Stimulated activated CD4-positive, alpha-beta T cell treated with anti-CD3 and anti-CD28 coated beads, Interleukin-15, amount 100 ng/mL, for 48 hours (primary cell): ENCODE data around the gene SLTM.
"Not testable (repeated sequence)": the region's sequence is repeated elsewhere in the genome, so short reads cannot be mapped to it uniquely, and the experiment has no call there.

Experiments
- DNase-seq, 2 donors: peaks; one replicate each; pipeline ENCODE4 v3.0.0-alpha.2; 2020; ENCODE audit warnings: low read depth in 2 of 2

Gene SLTM

DNA sequence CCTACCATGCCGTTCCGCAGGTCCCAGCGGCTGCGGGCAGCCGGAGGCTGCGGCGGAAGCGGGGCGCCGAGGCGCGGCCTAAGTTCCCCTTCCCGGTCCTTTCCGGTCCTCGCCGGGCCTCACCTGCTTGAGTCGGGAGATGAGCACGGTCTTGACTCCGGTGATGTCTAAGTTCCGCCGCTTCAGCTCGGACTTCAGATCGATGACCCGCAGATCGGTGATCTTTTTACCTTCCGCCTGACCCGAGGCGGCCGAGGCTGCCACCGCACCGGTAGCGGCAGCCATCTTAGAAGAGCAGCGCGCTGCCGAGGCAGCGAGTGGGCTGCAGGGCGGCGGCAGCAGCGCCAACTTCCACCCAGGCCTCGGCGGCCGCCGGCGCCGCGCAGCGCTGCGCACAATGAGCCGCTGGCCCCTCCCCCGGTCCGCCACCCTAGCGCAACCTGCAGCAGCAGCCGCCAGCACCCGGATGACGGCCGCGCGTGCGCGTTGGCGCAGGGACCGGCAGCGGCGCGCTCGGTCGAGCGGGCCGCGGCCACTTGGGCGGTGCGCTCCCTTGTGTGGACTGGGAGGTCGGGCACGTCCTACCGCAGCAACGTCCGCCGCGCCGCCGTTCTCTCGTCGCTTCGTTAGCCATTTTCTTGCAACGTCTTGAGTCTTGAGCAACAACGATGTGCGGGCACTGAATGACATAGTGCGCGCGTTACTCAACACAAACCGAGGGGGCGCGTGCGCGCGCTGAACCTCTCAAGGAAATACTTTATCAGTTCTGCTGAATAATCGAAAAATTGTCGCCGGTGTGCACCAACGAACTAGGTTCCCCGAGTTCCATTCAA, at the start of gene SLTM:
Gene SLTM (minus strand): TSS at position 399 of the 833 bp plus-strand sequence. CDS start 114 bp downstream, at position 285.
- peak; percentile 85 to 93 for DNase-seq

- DNase-seq, result no peak
Measured at GRCh38 chr15:58983261-58983660, 49.8 kb upstream of the SLTM start.

- DNase-seq, result no peak
Measured at GRCh38 chr15:58981808-58982475, 48.5 kb upstream of the SLTM start.

DNA sequence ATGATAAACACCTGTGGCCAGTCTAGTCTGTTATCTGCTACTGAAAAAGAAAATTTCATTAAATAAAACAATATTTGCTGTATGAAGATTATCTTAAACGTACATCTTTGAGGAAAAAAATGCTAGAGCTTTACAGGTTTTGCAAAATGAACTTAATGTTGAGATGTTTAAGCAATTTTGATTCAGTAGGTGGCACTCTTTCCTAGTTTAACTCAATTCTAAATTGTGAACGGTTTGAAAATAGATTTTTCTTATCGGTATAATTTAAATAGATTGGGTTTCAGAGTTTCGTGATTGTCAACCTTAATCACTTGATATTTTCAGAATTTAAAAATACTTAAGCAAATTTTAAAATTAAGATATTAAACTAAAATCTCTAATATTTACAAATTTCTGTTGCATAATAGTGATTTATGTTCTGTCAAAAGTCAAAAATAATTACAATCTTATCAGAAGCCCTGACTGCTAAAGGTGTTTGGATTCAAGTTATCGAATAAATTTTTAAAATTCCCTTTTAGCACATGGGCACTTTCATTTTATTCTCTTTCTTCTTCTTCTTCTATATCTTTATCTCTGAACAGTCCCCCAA, 47.0 kb upstream of the SLTM start:
- no peak for DNase-seq

DNA sequence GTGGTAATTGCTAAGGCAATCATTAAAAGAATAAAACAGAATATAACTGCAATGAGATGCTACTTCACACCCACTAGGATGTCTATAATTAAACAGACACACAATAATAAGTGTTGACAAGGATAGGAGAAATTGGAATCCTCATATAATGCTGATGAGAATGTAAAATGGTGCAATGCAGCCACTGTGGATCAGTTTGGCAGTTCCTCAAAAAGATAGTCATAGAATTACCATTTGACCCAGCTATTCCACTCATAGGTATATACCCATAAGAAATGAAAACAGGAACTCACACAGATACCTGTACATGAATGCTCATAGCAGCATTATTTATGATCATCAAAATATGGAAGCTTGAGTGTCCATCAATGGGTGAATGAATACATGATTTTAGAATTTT, 44.4 kb upstream of the SLTM start:
- DNase-seq, result no peak

DNA sequence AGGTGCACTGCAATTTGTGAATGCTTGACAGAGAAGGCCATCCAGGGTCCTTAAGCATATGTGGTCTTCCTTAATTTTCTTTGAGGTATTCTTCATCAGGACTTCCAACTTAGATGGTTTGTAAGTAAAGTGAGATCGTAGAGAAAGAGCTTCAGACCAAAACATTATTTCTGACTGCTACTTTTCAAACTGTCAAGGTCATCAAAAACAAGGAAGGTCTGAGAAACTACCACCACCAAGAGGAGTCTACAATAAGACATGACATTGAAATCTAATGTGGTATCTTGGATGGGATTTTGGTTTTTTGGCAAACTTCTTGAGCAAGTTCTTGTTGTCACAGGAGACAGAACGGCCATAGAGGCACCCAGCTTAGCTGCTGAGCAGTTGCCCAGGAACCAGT, 34.0 kb upstream of the SLTM start:
- DNase-seq, result no peak

- DNase-seq, result no peak
Measured at GRCh38 chr15:58966698-58967097, 33.2 kb upstream of the SLTM start.

- DNase-seq, result no peak
Measured at GRCh38 chr15:58962662-58963565, 29.4 kb upstream of the SLTM start.

DNA sequence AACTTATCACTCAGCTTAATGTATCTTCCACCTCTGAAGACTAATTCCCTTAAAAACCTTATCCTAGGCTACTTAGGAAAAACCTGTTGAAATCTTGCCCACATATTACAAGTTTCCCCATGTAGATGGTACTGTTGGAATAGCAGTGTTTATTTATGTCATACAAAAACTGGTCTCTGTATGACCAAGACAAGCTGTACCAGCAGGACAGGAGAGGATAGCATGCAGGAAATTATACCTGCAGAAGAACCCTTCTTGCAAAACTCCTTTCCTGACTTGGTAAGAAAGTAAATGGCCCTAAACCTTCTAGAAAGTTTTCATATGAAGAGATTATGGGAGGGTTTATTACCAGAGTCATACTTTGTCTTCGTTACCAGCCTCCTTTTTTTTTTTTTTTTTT, 28.7 kb upstream of the SLTM start:
- no peak for DNase-seq

- no peak for DNase-seq
Measured at GRCh38 chr15:58958811-58959210, 25.3 kb upstream of the SLTM start.

DNA sequence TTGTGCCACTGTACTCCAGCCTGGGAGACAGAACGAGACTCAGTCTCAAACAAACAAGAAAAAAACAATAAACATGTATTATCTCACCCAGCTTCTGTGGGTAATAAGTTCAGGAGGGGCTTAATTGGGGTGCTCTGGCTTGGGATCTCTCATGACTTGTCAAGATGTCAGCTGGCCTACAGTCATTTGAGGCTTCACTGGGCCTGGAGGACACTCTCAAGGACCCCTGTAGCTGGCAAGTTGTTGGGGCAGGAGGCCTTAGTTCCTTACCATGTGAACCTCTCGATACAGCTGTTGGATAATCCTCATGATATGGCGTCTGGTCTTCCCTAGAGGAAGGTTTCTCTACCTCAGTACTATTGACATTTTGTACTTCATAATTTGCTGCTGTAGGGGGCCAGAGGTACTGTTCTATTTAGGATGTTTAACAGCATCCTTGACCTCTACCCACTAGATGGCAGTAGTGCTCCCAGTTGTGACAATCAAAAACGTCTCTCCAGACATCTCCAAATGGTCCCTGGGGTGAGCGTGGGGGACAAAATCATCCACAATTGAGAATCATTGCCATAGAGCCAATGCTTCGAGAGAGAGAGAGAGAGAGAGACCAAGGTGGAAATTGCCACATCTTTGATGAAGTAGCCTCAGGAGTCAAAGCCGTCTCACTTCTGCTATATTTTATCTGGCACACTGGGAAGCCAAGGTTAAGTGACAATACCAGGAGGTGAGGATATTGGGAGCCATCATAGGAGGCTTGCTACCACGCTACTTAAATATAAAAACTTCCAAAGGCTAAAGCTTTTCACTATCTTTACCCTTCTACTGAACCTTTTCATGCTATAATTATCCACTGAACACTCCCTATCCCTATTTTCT, 23.9 kb upstream of the SLTM start:
- peak; percentile 27 to 46 for DNase-seq

DNA sequence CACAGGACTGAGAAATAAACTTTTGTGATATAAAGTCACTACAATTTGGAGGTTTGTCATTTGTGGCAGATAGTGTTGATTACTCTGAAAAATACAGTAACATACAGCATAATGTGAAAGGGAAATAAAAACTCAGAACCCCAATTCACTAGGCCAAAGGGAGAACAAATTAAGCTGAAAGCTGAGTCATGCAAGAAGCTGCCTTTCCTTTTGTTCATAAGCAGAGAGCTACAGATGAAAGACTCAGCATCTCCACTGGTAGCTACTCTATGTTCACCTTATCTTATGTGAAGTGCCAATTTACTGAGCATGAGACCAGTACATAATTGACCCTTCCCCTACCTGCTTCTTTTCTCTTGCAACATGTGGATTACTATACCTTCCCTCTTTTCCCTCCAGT, 19.3 kb upstream of the SLTM start:
- no peak for DNase-seq

- no peak for DNase-seq
Measured at GRCh38 chr15:58951388-58952007, 18.0 kb upstream of the SLTM start.

GRCh38 chr15:58947179-58947578, 13.7 kb upstream of the SLTM start:
- DNase-seq, result no peak

- DNase-seq, result not testable (repeated sequence)
Measured at GRCh38 chr15:58934974-58935373, 1.5 kb upstream of the SLTM start.

GRCh38 chr15:58934521-58934920, 1.0 kb upstream of the SLTM start:
- no peak for DNase-seq

DNA sequence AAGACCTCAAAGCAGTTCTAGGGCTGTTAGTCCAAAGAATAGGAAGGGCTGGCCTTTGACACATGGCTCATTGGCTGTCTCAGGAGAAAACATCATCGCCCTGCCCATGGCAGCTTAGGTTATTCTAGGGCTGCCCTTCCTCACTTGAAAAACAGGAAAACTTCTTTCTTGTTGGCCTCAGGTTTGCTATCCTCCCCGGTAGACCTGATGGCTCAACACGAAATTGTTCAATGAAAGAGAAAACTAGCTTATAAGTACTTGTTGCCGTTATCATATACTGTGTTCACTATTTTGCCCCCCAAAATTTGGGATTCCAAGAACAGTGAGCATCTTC, 602 bp upstream of the SLTM start:
- DNase-seq, result no peak

DNA sequence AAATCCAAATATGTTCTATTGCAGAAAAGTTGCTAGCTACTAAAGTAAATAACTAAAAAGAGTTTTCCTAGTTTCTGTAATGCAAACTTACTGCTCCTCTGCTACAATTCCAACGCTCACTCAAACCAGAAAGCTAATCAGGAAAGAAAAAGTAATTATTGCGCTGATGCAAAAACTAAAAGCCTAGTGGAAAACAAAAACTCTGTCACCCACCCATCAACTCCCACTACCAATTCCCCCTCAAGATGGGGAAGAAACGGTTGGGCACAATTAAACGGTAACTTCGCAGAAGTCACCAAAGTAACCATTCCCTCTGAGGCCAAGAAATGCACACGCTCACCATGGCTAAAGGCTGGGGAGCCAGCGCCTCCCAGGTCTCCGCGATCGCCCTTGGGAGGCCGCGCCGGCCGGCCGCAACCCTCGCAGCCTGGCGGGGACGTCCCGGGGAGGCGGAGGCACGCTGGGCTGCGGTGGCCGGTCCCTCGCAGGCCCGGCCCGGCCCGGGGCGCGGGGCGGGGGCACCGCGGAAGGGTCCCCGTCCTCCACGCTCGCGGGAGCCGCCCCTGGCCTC, 684 bp downstream of the SLTM start:
- DNase-seq, result no peak

DNA sequence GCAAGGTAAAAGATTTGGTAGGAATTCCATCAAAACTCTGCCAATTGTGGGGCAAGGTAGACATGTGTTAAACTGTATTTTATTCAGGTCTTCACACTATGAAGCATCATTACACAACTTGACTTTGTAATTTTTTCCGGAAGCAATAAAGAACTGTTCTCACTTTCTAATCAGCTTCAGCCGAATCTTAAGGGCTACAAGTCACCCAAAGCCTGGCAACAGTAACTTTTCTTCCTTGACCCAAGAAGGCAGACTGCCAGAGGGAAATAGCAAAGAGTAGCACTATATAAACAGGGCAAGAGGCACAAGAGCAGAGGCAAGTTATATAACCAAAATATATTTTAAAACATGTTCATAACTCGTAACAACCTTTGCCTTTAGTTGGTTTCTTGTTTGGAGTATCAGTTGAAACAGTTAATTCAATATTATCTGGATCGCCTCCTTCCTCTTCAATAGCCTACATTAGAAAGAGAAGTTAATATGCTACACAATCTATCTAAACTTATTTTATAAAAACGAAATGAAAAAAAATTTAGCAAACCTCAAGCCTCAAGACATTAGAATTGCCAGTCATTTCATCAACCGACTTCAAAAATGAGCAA, 1.4 kb downstream of the SLTM start:
- no peak for DNase-seq

DNA sequence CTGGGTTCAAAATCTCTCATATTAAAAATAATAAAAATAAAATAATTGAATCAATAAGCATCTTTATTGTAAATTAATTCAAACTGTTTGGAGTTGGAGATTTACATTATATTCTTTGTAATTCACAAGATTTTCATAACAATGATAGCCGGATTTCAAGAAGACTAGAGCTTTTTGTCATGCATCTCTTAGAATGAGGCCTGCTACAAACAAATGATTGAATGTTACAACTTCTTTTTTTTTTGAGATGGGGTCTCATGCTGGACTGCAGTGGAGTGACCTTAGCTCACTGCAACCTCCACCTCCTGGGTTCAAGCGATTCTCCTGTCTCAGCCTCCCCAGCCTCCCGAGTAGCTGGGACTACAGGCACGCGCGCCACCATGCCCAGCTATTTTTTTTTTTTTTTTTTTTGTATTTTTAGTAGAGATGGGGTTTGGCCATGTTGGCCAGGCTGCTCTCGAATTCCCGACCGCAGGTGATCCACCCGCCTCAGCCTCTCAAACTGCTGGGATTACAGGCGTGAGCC, 3.5 kb downstream of the SLTM start:
- no peak for DNase-seq
